NCI-H2171 (cell line): ENCODE data around the gene ENG.
"Not testable (repeated sequence)": the region's sequence is repeated elsewhere in the genome, so short reads cannot be mapped to it uniquely, and the experiment has no call there.

Experiments used
- DNase-seq: peaks from one replicate; lab custom pipeline; 2025; lab: John Stamatoyannopoulos, UW

The ENG gene

DNA sequence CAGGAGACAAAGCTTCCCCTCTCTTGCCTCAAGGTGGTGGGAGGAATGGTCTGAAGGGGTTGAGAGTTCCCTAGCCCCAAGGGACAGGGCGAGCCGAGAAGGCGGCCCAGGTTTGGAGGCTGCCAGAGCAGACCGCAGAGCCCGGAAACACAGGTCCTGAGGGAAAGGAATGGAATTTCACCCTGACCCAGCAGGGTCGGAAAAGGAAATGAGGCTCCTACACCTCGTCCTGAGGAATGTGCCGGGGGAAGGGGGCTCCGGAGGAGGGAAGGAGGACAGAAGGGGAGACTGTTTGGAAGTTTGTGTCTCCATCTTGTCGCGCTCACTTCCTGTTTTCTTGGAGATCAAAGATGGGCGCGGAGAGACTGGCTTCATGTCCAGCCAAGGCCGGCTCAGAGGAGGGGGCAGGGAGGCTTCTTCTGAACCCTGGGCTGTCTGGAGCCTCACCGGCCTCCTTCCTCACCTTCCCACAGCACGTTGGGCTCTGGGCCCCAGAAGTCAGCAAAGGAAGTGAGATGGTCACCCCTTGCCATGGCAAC is 9.6 kb downstream of the ENG start:
- DNase-seq: no peak

DNA sequence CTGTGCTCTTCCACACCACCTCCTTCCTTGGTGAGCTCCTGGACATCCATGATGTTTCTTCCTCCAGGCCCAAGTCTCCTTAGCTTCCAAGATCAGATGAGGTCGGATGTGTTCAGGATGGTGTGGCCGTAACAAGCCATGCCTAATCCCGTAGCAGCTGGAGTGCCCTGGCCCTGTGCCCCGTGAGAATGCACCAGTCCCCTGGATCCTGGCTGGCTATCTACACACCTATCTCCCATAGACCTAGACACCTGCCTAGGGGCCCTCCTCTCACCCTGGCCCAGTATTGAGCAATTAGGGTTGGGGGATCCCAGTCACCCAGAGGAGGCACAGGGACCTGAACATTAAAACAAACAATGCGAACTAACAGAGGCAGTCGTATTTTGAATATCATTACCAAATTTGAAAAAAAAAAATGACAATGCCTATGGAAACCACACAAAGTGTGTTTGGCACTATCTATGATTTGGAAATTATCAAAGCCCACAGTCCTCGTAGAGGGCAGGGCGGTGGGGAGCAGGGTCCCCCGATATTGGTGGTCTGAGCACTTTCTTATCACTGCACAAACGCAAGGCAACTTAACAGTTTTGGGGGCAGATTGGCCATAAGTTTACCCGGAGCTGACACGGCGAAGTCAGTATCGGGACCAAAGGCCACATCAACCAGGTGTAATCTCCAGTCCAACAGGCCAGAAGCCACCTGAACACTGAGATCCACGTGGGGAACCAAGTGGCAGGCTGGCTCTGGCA is 13.2 kb downstream of the ENG start:
- DNase-seq: no peak

DNA sequence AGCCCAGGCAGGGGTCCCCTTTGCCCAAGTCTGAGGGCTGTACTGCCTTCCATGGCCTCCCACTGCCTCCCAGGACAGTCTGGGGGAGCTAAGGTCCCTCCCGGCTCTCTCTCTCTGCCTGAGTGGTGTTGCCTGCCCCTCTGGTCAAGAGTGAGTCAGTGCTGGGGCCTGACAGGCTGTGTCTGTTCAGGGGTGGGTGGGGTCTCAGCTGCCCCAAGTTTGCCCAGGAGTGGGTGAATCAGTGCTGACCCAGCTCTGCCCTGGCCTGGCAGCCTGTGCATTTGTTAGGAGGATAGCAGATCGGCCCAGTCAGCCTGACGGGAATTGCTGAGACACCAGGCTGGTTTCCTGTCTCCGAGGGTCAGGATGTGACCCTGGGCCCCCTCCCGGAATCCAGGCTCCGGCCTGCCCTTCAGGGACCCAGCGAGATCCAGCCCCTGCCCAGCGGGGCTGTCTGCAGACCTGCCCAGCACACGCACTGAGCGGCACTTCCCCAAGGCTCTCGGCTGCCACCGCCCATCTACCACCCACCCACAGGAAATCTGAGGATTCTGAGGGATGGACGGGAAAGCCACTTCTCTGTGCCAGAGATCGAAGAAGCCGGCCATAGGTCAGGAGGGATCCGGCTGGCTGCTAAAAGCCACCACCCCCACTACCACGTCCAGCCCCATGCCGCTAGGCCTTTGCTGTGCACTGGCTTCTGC is 15.9 kb downstream of the ENG start:
- no peak for DNase-seq

DNA sequence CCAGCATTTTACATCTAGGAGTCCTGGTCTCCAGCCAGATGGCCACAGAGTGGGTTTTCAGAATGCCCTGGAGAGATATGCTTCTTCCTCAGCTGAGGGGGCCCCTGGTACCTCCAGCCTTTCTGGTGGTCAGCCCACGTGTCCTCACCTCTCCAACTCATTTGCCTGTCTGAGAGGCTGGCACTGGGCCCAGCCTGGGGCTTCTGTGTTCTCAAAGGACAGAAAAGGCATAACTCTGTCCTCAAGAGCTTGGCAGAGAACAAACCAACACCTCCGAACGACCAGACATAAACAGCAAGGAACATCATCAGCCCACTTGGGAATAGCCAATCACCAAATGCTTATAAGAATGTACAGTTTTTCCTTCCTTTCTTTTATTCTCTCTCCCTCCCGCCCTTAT is 17.1 kb downstream of the ENG start:
- DNase-seq: no peak

DNA sequence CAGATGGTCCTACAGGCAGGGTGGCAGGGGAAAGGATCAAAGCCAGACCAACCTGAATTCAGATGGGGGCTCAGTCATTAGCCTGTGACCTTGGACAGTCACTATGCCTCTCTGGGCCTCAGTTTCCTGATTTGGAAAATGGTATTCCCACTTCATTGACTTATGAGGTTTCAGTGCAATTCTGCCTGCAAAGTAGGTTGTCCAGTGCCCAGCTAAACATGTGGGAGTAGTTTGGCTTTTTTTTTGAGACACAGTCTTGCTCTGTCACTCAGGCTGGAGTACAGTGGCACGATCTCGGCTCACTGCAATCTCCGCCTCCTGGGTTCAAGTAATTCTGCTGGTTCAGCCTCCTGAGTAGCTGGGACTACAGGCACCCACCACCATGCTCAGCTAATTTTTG is 17.9 kb downstream of the ENG start:
- not testable (repeated sequence) for DNase-seq

DNA sequence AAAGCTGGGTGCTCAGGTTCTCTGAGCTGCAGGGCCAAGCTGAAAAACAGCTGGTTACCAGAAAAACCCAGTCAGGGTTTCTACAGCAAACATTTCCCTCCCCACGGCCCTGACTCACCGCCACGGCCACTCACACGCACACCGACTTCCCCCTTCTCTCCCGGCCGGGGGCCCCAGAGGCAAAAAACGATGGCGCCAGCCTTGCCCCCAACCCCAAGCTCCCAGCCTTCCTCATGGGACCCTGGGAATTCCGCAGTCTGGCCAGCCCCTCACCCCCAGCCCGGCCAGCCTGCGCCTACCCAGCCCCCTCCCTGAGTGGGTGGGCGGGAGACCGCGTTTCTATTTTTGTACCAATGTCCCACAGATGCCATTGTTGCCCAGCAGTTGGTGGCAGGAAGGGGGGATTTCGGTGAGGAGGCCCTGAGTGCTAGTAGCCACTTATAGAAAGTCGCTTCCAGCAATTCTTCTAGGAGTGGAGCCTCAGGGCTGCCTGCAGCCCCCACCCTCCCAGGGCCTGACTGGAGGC is 18.4 kb downstream of the ENG start:
- DNase-seq: no peak

DNA sequence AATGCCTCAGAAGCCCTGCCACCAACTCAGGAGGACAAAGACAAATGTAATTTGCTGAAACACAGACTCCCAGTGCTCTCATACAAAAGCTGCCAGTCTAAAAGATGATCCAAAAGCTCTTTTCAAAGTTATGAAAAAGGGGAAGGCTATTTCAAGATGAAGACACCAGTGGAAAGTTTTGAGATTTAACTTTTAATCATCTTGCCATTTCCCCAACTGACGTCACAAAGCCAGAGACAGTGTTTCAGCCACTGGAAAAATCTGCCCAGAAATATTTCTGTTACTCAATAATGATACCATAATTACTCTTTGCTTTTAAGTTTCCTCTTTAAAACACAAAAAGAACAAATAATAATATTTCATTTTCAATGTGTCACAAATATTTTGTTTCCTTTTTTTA is 20.9 kb downstream of the ENG start:
- no peak for DNase-seq

DNA sequence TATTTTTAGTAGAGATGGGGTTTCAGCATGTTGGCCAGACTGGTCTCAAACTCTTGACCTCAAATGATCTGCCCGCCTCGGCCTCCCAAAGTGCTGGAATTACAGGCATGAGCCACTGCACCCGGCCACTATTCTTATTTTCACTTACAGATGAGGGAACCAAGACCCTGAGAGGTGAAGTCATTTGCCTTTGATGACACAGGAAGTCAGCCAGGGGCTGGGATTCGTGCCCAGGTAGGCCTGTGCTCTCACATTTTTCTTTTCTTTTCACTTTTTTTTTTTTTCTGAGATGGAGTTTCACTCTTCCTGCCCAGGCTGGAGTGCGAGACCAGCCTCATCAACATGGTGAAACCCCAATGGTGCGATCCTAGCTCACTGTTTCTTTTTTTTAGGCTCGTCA is 22.2 kb downstream of the ENG start:
- DNase-seq: no peak

DNA sequence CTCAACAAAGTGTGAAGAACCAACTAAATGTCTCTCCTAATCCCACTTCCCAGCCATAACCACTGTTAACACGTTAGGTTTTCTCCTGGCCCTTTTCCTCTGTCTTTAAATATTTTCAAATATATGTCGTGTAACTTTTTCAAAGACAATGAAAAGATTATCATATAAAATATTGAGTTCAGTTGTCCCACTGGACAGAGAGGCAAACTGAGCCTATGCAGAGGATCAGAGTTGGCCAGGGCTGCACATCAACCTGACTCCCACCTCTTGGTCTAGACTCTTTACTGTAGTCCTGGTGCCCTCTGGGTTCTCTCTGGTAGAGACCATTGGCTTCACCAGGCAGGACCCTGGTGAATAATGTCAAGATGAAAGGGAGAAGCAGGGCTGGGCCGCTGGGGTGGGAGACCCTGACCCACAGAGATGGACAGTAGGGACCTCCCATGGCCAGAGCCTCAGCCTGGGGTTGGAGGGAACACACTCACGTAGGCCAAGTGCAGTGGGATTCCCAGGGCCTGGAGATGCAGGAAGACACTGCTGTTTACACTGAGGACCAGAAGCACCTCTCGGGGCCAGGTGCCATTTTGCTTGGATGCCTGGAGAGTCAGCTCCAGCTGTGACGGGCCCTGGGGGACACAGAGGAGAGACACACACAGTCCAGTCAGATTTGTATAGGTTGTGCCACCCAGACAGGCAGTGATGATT is 25.1 kb downstream of the ENG start:
- no peak for DNase-seq

DNA sequence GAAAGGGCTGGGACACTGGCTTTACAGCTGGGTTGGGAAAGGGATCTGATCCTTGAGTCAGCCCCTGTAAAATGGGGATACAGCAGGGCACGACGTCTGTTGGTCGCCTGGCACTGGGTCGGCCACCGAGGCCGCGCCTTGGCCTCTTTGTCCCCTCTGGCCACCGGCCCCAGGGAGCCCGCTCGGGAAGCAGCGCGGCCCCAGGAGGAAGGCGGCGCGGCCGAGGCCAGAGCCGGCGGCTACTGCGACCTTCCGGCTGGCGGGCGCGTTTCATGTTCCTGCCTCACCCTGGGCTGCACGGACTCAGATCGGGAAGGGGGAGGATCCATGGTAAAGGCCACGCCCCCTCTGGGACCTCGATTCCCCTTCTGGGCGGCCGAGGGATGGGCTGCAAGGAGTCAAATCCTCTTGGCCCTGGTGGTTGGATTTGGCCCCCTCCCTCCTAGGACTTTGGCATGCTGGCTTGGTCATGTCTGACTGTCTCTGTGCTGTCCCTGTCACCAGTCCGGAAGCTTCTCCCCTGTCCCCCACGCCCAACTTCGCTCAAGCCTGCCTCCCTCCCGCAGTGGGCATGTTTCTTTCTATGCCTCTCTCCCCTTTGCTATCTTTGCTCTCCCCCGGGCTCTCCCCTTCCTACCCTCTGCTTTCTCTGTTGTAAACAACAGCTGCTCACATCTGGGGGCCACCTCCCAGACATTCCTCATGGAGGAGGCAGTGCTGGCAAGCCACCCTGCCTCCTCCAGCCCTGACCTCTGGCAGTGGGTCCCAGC is 26.0 kb downstream of the ENG start:
- DNase-seq: no peak

DNA sequence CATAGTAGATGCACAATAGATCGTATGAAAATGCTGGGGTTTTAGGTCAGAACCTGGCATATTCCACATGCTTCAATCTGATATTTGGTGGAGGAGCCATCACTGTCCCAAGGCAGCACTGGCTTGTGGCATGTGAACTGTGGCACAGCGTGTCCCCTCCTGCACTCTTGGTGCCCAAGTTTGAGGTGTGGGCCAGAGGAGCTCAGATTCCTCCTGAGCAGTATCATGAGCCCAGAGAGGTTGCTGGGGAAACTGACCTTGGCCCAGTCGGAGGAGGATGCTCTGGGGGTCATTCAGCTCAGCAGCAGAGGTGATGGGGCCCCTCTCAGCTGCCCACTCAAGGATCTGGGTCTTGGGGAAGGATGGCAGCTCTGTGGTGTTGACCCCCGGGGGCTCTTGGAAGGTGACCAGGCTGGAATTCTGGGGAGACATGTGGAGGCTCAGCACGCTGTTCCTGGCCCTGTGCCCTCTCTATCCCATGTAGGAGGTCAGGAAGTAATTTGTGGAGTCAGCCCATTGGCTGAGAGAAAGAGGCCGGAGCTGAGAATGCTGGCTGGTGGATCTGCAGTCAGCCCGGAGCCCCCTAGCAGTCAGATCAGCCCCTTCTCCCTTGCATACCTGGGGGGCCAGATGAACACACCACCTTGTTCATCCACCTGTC is 28.1 kb downstream of the ENG start:
- DNase-seq: no peak

DNA sequence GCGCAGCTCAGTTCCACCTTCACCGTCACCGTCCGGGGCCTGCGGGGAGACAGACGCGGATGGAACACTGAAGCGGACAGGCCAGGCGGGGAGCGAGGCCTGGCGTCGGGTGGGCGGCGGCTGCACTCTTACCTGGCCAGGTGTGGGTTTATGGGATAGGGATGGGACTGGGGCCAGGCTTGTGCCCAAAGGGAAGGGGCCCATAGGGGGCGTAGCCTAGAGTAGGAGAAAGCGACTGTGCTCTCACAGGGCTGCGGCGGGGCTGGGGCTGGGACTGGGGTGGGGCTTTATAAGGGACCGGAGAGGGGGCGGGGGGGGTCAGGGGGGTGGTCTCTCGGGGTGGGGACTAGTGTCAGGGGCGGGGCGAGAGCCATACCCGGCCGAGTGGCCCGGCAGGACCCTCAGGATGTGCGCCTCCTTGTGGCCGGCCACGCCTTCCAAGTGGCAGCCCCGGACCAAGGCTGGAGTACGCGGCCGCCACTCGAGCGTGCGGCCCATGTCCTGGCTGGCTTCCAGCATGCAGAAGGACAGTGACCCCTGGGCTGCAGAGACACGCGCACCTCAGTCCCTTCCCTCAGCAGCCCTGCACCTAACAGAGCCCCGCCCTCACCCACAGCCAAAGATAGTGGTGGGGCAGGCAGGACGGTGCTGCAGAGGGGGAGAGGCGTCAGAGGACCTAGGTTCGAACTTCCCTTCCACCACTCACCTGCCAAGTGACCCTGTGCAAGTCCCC is 29.0 kb downstream of the ENG start:
- no peak for DNase-seq

DNA sequence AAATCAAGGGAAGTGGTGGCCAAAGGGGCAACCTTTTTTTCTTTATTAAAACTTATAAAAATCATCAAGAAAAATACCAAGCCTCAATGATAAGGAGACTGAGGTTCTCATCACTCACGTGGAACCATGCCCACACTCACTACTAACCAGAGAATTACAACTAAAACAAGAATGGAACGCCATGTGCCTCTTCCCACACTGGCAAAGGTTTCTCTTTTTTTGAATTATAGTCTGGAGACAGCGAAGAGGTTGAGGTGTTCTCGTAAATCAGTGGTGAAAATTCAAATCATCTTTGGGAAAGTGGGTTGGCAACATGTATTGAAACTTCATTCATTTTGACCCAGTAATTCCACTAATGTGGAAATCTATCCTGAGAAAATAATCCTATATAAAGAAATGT is 32.4 kb downstream of the ENG start:
- DNase-seq: no peak

DNA sequence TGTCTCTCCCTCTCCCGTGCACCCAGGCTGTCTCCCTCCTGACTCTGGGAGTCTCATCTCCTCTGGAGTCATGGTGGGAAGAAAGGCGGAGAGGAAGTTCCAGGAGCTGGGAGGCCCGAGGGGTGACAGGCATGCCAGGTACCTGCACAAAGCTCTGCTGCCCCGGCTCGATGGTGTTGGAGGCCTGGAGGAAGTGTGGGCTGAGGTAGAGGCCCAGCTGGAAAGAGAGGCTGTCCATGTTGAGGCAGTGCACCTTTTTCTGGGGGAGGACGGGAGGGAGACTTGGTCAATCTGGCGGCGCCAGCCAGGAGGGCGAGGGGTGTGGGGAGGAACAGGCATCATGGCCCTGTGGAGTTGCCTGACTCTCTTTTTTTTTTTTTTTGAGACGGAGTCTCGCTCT is 35.9 kb downstream of the ENG start:
- no peak for DNase-seq

DNA sequence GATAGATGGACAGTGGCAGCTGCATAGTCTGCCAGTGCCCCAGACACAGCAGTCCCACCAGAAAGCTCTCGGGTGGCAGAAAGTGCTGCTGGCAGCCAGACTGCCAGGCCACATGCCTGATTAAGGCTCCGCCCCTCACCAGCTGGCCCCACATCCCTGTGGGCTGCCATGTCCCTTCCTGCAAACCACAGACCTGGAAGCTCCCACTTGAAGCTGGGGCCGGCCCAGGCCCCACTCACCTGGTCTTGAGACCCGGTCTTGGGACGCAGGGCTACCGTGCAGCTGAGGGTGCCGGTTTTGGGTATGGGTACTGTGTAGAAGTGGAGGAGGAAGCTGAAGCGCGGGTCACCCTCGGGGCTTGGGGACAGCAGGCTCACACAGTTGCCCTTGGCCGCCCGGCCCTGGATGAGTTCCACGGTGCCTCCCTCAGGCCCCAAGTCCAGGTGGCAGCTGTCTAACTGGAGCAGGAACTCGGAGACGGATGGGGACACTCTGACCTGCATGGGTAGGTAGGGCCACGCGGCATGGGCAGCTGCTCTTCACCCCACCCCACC is 36.5 kb downstream of the ENG start:
- DNase-seq: peak; percentile 52

DNA sequence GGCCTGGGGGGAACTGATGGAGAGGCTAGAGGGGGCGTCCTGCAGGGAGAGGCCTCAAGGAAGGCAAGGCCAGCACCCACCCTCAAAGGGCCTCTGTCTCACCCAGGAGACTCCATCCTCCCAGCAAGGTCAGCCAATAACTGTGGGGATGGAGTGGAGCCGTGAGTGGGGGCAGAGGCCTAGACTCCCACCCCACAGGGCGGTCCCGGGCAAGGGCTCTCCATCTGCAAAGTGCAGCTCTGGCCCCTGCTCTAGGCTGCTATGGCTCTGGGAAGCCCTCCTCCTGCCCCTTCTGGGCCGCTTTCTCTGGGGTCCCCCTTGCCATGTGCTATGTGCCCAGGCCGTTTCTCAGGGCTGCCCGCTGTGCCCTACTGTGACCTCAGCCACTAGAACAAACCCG is 37.7 kb downstream of the ENG start:
- DNase-seq: no peak

DNA sequence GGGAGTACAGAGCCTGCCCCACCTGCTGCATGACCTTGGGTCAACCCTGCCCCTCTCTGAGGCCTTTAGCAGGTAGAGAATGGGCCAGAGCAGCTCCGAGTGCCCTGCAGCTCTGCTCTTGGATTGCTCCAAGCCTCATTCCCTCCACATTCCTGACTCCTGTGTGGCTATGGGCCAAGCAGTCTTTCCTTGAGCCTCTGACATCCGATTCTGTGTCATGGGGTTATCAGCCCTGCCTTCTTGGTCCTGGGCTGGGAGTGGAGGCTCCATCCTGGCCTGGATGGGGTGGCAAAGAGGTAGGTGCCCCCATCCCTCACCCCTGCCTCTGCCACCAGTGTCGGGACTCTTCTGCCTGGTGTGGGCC is 38.1 kb downstream of the ENG start:
- no peak for DNase-seq

DNA sequence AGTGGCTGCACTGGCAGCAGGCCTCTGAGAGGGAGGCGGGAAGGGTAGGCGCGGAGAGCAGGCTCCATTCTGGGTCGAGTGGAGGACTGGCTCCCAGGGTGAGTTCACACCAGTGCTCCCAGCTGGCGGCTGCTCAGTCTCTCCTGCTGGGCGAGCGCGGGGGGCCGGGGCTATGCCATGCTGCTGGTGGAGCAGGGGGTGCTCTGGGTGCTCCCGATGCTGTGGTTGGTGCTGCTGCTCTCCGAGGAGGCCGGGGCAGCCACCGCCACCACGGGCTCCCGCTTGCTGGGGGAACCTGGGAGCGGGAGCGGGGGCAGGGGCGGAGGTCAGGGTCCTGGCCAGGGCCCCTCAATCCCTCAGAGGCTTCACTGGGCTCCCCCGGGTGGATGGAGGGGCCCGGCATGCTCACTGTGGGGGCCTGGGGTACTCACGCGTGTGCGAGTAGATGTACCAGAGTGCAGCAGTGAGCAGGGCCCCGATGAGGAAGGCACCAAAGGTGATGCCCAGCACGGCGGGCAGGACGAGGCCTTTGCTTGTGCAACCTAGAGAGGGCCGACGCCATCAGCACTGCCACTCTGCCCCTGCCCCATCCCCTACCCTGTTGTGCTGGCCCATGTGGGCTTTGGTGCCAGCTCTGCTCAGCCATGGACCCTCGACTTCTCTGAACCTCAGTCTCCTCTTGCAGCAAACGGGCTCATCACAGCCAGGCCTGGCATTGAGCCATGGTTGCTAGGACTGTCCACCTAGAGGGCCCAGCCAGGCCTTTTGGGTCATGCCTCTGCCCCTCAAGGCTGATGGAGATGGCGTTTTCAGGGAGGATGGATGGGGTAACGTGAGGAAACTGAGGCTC is 38.7 kb downstream of the ENG start:
- DNase-seq: no peak
